Trophoblast cell (in vitro differentiated cells and primary cell): ENCODE data around the gene CHRND.

Experiments
- DNase-seq, 2 donors: peaks; one replicate each; pipeline ENCODE4 v3.0.0-alpha.2; 2016
- H2AFZ ChIP-seq: 2 replicates; pipeline ENCODE4 v1.6.1; 2013; ENCODE audit warnings: low read length, moderate library complexity, mild to moderate bottlenecking; ENCODE audit not compliant: insufficient read depth, poor library complexity
- H2AK5ac ChIP-seq: 2 replicates; pipeline ENCODE4 v1.6.1; 2013; ENCODE audit warnings: mild to moderate bottlenecking, low read length
- H2BK120ac ChIP-seq: 2 replicates; pipeline ENCODE4 v1.6.1; 2013; ENCODE audit warnings: low read length, mild to moderate bottlenecking, moderate library complexity; ENCODE audit not compliant: insufficient read depth, poor library complexity
- H2BK12ac ChIP-seq: 2 replicates; pipeline ENCODE4 v1.6.1; 2013; ENCODE audit warnings: mild to moderate bottlenecking, low read length, moderate library complexity
- H2BK5ac ChIP-seq: 2 replicates; pipeline ENCODE4 v1.6.1; 2013; ENCODE audit warnings: low read length, low read depth, moderate library complexity, mild to moderate bottlenecking; ENCODE audit not compliant: poor library complexity
- H3K14ac ChIP-seq: 2 replicates; pipeline ENCODE4 v1.6.1; 2013; ENCODE audit warnings: mild to moderate bottlenecking, low read length
- H3K18ac ChIP-seq: 2 replicates; pipeline ENCODE4 v1.6.1; 2013; ENCODE audit warnings: mild to moderate bottlenecking, low read length
- H3K23ac ChIP-seq: 2 replicates; pipeline ENCODE4 v1.6.1; 2013; ENCODE audit warnings: low read length
- H3K27ac ChIP-seq: 2 replicates; pipeline ENCODE4 v1.5.1; 2013; ENCODE audit warnings: low read depth, mild to moderate bottlenecking, inconsistent platforms, low read length, moderate library complexity
- H3K27me3 ChIP-seq: 2 replicates; pipeline ENCODE4 v1.6.1; 2013; ENCODE audit warnings: inconsistent platforms, mild to moderate bottlenecking, low read length, moderate library complexity; ENCODE audit not compliant: insufficient read depth
- H3K36me3 ChIP-seq, 2 experiments: 1 replicate in 1 of 2; 2 replicates in 1 of 2; pipeline ENCODE4 v1.6.1; 2013; ENCODE audit warnings: low read length in 2 of 2, mild to moderate bottlenecking in 2 of 2, moderate library complexity in 1 of 2; ENCODE audit not compliant: insufficient read depth in 2 of 2, control insufficient read depth in 1 of 2
- H3K4ac ChIP-seq: 2 replicates; pipeline ENCODE4 v1.6.1; 2013; ENCODE audit warnings: low read depth, mild to moderate bottlenecking, low read length, moderate library complexity
- H3K4me1 ChIP-seq, 2 experiments: 1 replicate in 1 of 2; 2 replicates in 1 of 2; pipeline ENCODE4 v1.6.1; 2013; ENCODE audit warnings: low read length in 2 of 2, mild to moderate bottlenecking in 2 of 2, moderate library complexity in 1 of 2; ENCODE audit not compliant: insufficient read depth in 2 of 2, control insufficient read depth in 1 of 2
- H3K4me2 ChIP-seq: 2 replicates; pipeline ENCODE4 v1.6.1; 2013; ENCODE audit warnings: inconsistent platforms, mild to moderate bottlenecking, low read length, moderate library complexity
- H3K4me3 ChIP-seq: 2 replicates; pipeline ENCODE4 v1.5.1; 2013; ENCODE audit warnings: mild to moderate bottlenecking, low read depth, low read length, inconsistent platforms
- H3K79me1 ChIP-seq: one replicate; pipeline ENCODE4 v1.6.1; 2013; ENCODE audit warnings: low read length
- H3K79me2 ChIP-seq: 2 replicates; pipeline ENCODE4 v1.6.1; 2013; ENCODE audit warnings: low read length, mild to moderate bottlenecking; ENCODE audit not compliant: control insufficient read depth, insufficient read depth, poor library complexity
- H3K9ac ChIP-seq: 2 replicates; pipeline ENCODE4 v1.6.1; 2013; ENCODE audit warnings: mild to moderate bottlenecking, low read length
- H3K9me3 ChIP-seq: 2 replicates; pipeline ENCODE4 v1.6.1; 2013; ENCODE audit warnings: low read depth, mild to moderate bottlenecking, control low read depth, inconsistent platforms, low read length; ENCODE audit not compliant: insufficient read depth
- H4K12ac ChIP-seq: 2 replicates; pipeline ENCODE4 v1.6.1; 2013; ENCODE audit warnings: low read depth, mild to moderate bottlenecking, low read length, moderate library complexity
- H4K8ac ChIP-seq: 2 replicates; pipeline ENCODE4 v1.6.1; 2013; ENCODE audit warnings: low read depth, mild to moderate bottlenecking, low read length, moderate library complexity
- H4K91ac ChIP-seq: one replicate; pipeline ENCODE4 v1.6.1; 2013; ENCODE audit warnings: low read depth, mild to moderate bottlenecking, low read length, moderate library complexity
- WGBS: extraction: QIAGEN DNeasy Blood & Tissue Kit; methylation state at CpG from one replicate; pipeline ENCODE4 v1.1.7; 2013; ENCODE audit warnings: missing lambda C conversion rate; ENCODE audit not compliant: insufficient read length, insufficient coverage; ENCODE audit errors: extremely low coverage; 5-methylcytosine and 5-hydroxymethylcytosine counted together

CHRND gene

DNA sequence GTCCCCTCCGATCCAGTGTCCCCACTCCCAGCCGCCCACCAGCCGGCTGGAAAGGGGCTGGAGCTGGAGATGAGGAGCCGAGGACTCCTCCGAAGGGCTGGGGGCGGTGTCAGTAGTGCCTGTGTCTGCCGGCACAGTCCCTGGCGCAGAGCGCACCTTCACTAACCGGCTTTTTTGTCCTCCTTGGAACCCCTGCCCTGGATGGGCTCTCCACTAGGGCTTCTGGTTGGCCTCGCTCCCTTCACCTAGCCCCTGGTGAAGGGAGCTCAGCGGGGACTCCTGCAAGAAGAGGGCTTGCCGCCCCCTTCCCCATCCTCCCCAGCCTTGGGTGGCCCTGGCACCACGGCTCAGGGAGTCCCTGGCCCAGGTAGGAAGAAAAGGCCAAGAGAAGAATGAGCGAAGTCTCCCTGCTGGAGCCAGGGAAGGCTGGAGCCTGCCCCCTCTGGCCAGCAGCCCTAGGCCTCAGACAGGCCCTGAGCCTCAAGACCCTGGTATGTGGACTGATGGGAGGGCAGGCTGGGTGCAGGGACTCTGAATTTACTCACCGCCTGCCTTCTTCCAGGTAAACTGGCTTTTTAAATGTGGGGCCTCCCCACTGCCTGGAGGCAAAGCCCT is 37.8 kb upstream of the CHRND start:
- Histone ChIP-seq H2AK5ac (no peak overlapping the region), H3K27ac (no peak overlapping the region), H3K23ac (no peak overlapping the region), H3K18ac (no peak overlapping the region), H2BK120ac (no peak overlapping the region), H3K4me3 (no peak overlapping the region), H3K79me1 (no peaks in the 10 kb centered on the region), H3K9me3 (peaks cover 24% of the 10 kb centered on the region), H4K8ac (no peak overlapping the region), H4K91ac (no peak overlapping the region), H3K4ac (no peak overlapping the region), H3K27me3 (peaks cover 57% of the 10 kb centered on the region), H2BK12ac (no peak overlapping the region), H3K79me2 (no peaks in the 10 kb centered on the region), H3K4me2 (peak overlapping the region; percentile 56), H3K9ac (no peak overlapping the region), H3K4me1 (peaks cover 0 to 5% of the 10 kb centered on the region in 2 experiments), H3K36me3 (no peaks in the 10 kb centered on the region), H2BK5ac (no peak overlapping the region), H4K12ac (no peak overlapping the region), H3K14ac (no peak overlapping the region), H2AFZ (no peak overlapping the region)
- no CpG with 5 or more reads among the region's 16 CpGs for WGBS
- DNase-seq = no peak

DNA sequence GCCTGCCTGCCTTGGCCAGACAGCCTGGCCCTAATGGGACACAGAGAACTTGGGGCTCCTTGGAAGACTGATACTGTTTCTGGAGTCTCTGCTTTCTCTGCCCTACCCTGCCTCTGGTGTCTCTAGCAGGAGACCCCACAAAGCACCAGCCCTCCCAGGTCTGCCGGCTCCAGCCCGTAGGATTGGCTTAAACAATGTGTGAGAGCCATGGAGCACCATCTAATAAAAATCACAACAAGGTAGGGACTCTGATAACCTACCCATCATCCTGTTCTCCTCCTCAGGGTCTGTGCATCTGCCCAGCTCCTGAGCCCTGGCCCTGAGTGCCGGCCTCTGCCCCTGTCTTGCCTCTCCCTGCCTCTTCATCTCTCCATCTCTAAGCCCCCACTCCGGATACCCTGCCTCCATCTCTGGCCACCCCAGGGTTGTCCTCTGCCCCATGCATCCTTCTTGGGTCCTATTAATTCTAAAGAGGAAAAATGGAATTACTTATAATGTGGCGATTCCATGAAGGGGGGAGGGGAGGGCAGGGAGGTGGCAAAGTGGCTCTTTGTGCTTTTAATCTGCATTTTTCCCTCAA is 37.1 kb upstream of the CHRND start:
- no peak overlapping the region for H4K8ac ChIP-seq
- peaks cover 24% of the 10 kb centered on the region for H3K9me3 ChIP-seq
- H3K4me3 ChIP-seq = no peak overlapping the region
- no peak overlapping the region for H4K12ac ChIP-seq
- no peak overlapping the region for H4K91ac ChIP-seq
- H2BK5ac ChIP-seq = no peak overlapping the region
- no peak overlapping the region for H3K4ac ChIP-seq
- H3K36me3 ChIP-seq = no peaks in the 10 kb centered on the region
- H3K4me1 ChIP-seq = peaks cover 0 to 5% of the 10 kb centered on the region in 2 experiments
- H2AK5ac ChIP-seq = no peak overlapping the region
- no peaks in the 10 kb centered on the region for H3K79me2 ChIP-seq
- H3K4me2 ChIP-seq = no peak overlapping the region
- H3K9ac ChIP-seq = no peak overlapping the region
- H2BK12ac ChIP-seq = no peak overlapping the region
- WGBS = no CpG with 5 or more reads among the region's 5 CpGs
- no peak overlapping the region for H3K18ac ChIP-seq
- no peak overlapping the region for H3K27ac ChIP-seq
- no peak overlapping the region for H2BK120ac ChIP-seq
- no peaks in the 10 kb centered on the region for H3K79me1 ChIP-seq
- H3K23ac ChIP-seq = no peak overlapping the region
- no peak for DNase-seq
- H3K14ac ChIP-seq = no peak overlapping the region
- peaks cover 54% of the 10 kb centered on the region for H3K27me3 ChIP-seq
- no peak overlapping the region for H2AFZ ChIP-seq

DNA sequence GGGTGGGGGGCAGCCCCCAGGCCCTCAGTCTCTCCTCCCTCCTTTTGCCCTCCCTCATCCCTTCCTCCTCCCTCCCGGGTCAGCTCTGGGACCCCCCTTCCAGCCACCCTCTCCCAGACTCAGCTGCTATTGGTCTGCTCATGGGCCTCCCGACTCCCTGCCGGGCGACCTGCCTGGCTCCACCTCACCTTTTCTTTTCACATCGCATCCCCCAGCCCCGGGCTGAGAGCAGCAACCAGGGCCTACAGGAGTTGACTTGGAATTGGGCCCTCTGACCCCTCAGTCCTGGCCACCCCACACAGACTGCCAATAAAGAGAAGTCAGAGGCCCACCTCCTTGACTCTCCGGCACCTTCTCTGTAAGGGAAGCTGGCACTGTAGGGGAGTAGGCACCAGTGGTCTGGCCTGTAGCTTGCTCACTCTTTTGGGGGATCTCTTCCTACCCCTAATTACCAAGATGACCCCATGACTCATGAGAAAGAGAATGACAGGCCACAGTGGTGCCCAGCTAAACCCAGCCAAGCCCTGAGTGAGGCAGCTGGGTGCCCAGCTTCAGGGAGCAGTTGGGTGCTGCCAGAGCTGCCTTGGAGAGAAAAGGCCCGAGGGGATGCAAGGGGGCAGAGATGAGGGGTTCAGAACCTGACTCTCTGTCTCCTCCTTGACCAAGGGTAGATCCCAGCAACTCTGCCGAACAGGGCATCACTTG is 36.3 kb upstream of the CHRND start:
- Histone ChIP-seq H3K4me1 (peaks cover 0 to 5% of the 10 kb centered on the region in 2 experiments), H4K12ac (no peak overlapping the region), H3K14ac (no peak overlapping the region), H2AK5ac (no peak overlapping the region), H3K79me1 (no peaks in the 10 kb centered on the region), H3K27me3 (peaks cover 45% of the 10 kb centered on the region), H4K8ac (no peak overlapping the region), H3K9ac (no peak overlapping the region), H3K4ac (no peak overlapping the region), H3K4me2 (no peak overlapping the region), H2BK5ac (no peak overlapping the region), H3K79me2 (no peaks in the 10 kb centered on the region), H3K27ac (no peak overlapping the region), H2BK12ac (no peak overlapping the region), H3K23ac (no peak overlapping the region), H4K91ac (no peak overlapping the region), H3K18ac (no peak overlapping the region), H3K4me3 (no peak overlapping the region), H2AFZ (no peak overlapping the region), H3K9me3 (peaks cover 21% of the 10 kb centered on the region), H3K36me3 (no peaks in the 10 kb centered on the region), H2BK120ac (no peak overlapping the region)
- no CpG with 5 or more reads among the region's 9 CpGs for WGBS
- no peak for DNase-seq

DNA sequence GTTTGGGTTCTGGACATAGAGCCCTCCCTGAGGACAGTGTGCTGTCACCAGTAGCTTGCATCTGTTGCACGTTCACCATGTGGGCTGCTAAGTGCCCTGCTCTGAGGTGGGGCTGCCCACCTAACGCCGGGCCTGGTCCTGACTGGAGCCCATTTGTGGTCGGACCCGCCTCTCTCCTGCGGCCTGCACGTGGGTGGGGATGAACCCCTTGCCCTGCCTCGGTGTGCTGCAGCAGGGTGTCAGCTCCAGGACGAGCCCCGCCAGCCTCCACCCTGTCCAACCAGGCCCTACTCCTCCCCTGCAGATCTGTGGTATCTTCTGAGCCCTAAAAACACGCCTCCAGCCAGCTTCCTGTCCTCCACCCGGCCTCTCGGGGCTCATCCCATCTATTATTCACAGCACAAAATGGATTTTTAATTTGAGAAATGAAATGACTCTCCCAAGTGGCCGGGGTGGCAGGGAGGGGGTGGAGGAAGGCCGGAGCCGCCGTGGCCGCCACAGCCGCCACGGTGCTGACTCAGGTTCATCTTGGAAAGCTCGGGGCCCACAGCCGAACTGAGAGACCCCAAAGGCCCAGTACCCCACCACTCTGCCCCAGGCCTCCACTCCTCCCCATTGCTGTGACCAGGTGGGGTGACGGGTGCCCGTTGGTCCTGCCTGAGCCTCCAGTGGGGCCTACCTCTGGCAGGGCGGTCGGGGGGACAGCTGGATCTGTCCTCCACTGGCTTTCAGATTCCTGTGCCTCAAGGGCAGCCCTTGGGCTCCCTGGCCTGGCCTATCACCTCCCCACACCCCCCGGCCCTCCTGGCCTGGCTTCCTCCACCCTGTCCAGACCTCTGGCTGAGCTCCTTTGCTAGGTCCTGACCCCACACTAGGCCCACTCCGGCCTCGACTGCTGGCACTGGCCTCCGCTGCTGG is 35.5 kb upstream of the CHRND start:
- Histone ChIP-seq H3K36me3 (no peaks in the 10 kb centered on the region), H2BK12ac (no peak overlapping the region), H3K4me2 (no peak overlapping the region), H4K8ac (no peak overlapping the region), H3K4me3 (peak overlapping the region; percentile 5), H3K79me2 (no peaks in the 10 kb centered on the region), H2BK120ac (no peak overlapping the region), H3K9ac (no peak overlapping the region), H3K4ac (no peak overlapping the region), H2AK5ac (no peak overlapping the region), H3K79me1 (no peaks in the 10 kb centered on the region), H3K14ac (no peak overlapping the region), H3K18ac (no peak overlapping the region), H3K23ac (no peak overlapping the region), H4K12ac (no peak overlapping the region), H2AFZ (no peak overlapping the region), H4K91ac (no peak overlapping the region), H3K27me3 (peaks cover 37% of the 10 kb centered on the region), H3K4me1 (peaks cover 0 to 5% of the 10 kb centered on the region in 2 experiments), H3K9me3 (peaks cover 14% of the 10 kb centered on the region), H3K27ac (no peak overlapping the region), H2BK5ac (no peak overlapping the region)
- no CpG with 5 or more reads among the region's 30 CpGs for WGBS
- DNase-seq = no peak
